PC-3 (cell line): Measurements from ENCODE around the gene TNK2. TPM values are rescaled to one million over a fixed set of nuclear protein-coding genes. Genes with fewer than 3 reads are reported as not detected.

Experiments
- ATAC-seq: fragments of 200-7000 bp; cut with Tn5 transposase; 2 replicates; pipeline ENCODE4 v1.9.1; 2020; ENCODE audit warnings: mild to moderate bottlenecking, moderate library complexity
- BruUV-seq: library from RNA; stranded (reverse); fragments of 400-500 nt; replicated peaks from 2 replicates; lab custom pipeline; 2021; lab: Mats Ljungman, UMichigan
- CTCF ChIA-PET: fragments of 300-600 bp; sonication (Branson Sonifier 250); formaldehyde crosslinking; loops from one replicate; lab custom pipeline; 2022; ENCODE audit warnings: antibody characterized with exemption; lab: Charles Lee
- POLR2A ChIA-PET: fragments of 300-600 bp; sonication (Branson Sonifier 250); formaldehyde crosslinking; loops from one replicate; lab custom pipeline; 2022; ENCODE audit warnings: antibody characterized with exemption; ENCODE audit not compliant: unreplicated experiment; lab: Charles Lee
- DNase-seq: peaks from one replicate; pipeline ENCODE4 v3.0.0-alpha.2; 2015
- H2AFZ ChIP-seq: fragments of 300-600 bp; sonication (generic); 2 replicates; pipeline ENCODE4 v1.6.0; 2016; ENCODE audit warnings: antibody characterized with exemption, low read length
- H3F3A ChIP-seq: fragments of 300-600 bp; sonication (generic); one replicate; pipeline ENCODE4 v1.6.0; 2017; ENCODE audit warnings: antibody characterized with exemption, low read length, control low read depth, mild to moderate bottlenecking; ENCODE audit not compliant: unreplicated experiment
- H3K27ac ChIP-seq: fragments of 300-600 bp; sonication (generic); 2 replicates; pipeline ENCODE4 v1.5.1; 2016; ENCODE audit warnings: mild to moderate bottlenecking, low read length
- H3K27me3 ChIP-seq: fragments of 300-600 bp; sonication (generic); 2 replicates; pipeline ENCODE4 v1.6.1; 2016; ENCODE audit warnings: low read length, mixed read lengths
- H3K36me3 ChIP-seq: fragments of 300-600 bp; sonication (generic); 2 replicates; pipeline ENCODE4 v1.6.1; 2016; ENCODE audit warnings: low read depth, mixed run types, low read length, mixed read lengths
- H3K4me1 ChIP-seq: fragments of 300-600 bp; sonication (generic); 2 replicates; pipeline ENCODE4 v1.5.1; 2016; ENCODE audit warnings: low read length; ENCODE audit not compliant: insufficient read depth
- H3K4me2 ChIP-seq: fragments of 300-600 bp; sonication (generic); 2 replicates; pipeline ENCODE4 v1.6.0; 2016; ENCODE audit warnings: low read length
- H3K4me3 ChIP-seq: fragments of 300-600 bp; sonication (generic); 2 replicates; pipeline ENCODE4 v1.5.1; 2016; ENCODE audit warnings: mild to moderate bottlenecking, low read length, mixed read lengths
- H3K79me2 ChIP-seq: fragments of 300-600 bp; sonication (generic); 2 replicates; pipeline ENCODE4 v1.6.1; 2017; ENCODE audit warnings: low read length, mixed read lengths
- H3K9ac ChIP-seq: fragments of 300-600 bp; sonication (generic); 2 replicates; pipeline ENCODE4 v1.6.0; 2016; ENCODE audit warnings: mild to moderate bottlenecking, low read length
- H3K9me2 ChIP-seq: fragments of 300-600 bp; sonication (generic); replicated peaks from 2 replicates; pipeline ENCODE4 v1.6.1; 2016; ENCODE audit warnings: mixed run types, low read length, mixed read lengths
- H3K9me3 ChIP-seq: fragments of 300-600 bp; sonication (generic); 2 replicates; pipeline ENCODE4 v1.6.1; 2016; ENCODE audit warnings: low read length, mixed read lengths
- H4K20me1 ChIP-seq: fragments of 300-600 bp; sonication (generic); 2 replicates; pipeline ENCODE4 v1.6.1; 2016; ENCODE audit warnings: low read length, mixed read lengths
- EZH2 ChIP-seq: fragments of 300-600 bp; sonication (generic); IDR thresholded peaks from one replicate; pipeline ENCODE4 v1.6.1; 2017; ENCODE audit warnings: antibody characterized with exemption, mild to moderate bottlenecking, low read length; ENCODE audit not compliant: unreplicated experiment
- EZH2phosphoT487 ChIP-seq: fragments of 300-600 bp; sonication (generic); IDR thresholded peaks from 2 replicates; pipeline ENCODE4 v1.6.1; 2018; ENCODE audit warnings: mild to moderate bottlenecking, antibody characterized with exemption, low read length, borderline replicate concordance
- intact Hi-C: fragments of 100-400 bp; cut with micrococcal nuclease; formaldehyde crosslinking; loops from 2 replicates; pipeline ENCODE4 v1.9.0; 2023
- total RNA-seq: library from RNA; depleted of rRNA; stranded (reverse); fragments of >200 nt; gene quantifications from 2 replicates; pipeline ENCODE4 v1.2.3, GENCODE V29; 2014
- TF ChIP-seq, protein P1 (sequence below): fragments of 300-600 bp; sonication (generic); conservative IDR thresholded peaks from 2 replicates; pipeline ENCODE4 v1.5.1; 2017; ENCODE audit warnings: antibody characterized with exemption, low read depth, mild to moderate bottlenecking, low read length

Gene TNK2
- total RNA-seq, 1 experiment from 2014 or later: 49.3 TPM

DNA sequence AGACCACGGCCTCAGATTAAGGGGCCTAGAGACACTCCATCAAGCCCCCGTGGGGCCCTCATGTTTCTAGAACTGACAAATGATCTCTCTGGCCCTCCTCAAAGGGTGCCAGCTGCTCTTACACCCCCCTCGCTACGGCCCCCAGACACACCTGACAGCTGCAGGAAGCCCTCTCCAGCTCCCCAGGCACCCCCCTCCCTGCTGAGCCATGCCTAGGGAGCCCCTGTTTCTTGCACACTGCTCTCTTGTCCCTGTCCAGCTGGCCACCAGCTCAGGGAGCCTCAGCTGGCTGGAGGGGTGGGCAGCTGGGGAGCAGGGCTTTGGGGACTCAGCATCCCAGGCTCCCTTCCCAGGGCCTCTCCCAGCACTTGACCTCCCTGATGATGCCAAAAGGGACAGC, 14.8 kb downstream of the TNK2 start:
- no peaks in the 10 kb centered on the region for H4K20me1 ChIP-seq
- CTCF ChIA-PET: interaction anchor here (0.6 to 1.3 kb wide), 3 partner anchors 21 to 34 kb away, joined by 3 to 5 read pairs (median 4); no protein-coding TSS in a partner anchor
- no peaks in the 10 kb centered on the region for H3K27me3 ChIP-seq
- H3F3A ChIP-seq: no peaks in the 10 kb centered on the region
- H3K79me2 ChIP-seq: peaks cover 48% of the 10 kb centered on the region
- H3K4me1 ChIP-seq: peaks cover 44% of the 10 kb centered on the region
- peak overlapping the region; percentile 34; the same call in 1 of the 2 replicates for H3K27ac ChIP-seq
- no peaks in the 10 kb centered on the region for H3K36me3 ChIP-seq
- no peaks in the 10 kb centered on the region for H3K9me2 ChIP-seq
- intact Hi-C loops: no loop called here
- H3K4me3 ChIP-seq: no peak overlapping the region
- peak overlapping the region; percentile 91 for H3K4me2 ChIP-seq
- no TSS peak for BruUV-seq
- DNase-seq (no peak), ATAC-seq (no peak)
- H3K9me3 ChIP-seq: no peaks in the 10 kb centered on the region
- TF ChIP-seq EZH2 (no peak), EZH2phosphoT487 (no peak)
- TF ChIP-seq, protein P1, sequence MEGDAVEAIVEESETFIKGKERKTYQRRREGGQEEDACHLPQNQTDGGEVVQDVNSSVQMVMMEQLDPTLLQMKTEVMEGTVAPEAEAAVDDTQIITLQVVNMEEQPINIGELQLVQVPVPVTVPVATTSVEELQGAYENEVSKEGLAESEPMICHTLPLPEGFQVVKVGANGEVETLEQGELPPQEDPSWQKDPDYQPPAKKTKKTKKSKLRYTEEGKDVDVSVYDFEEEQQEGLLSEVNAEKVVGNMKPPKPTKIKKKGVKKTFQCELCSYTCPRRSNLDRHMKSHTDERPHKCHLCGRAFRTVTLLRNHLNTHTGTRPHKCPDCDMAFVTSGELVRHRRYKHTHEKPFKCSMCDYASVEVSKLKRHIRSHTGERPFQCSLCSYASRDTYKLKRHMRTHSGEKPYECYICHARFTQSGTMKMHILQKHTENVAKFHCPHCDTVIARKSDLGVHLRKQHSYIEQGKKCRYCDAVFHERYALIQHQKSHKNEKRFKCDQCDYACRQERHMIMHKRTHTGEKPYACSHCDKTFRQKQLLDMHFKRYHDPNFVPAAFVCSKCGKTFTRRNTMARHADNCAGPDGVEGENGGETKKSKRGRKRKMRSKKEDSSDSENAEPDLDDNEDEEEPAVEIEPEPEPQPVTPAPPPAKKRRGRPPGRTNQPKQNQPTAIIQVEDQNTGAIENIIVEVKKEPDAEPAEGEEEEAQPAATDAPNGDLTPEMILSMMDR: no peak
- 0 out of 2 replicates have a peak overlapping the region, but pooled peaks have one; percentile 19 for H3K9ac ChIP-seq
- H2AFZ ChIP-seq: no peak overlapping the region
- POLR2A ChIA-PET: no interaction called here

DNA sequence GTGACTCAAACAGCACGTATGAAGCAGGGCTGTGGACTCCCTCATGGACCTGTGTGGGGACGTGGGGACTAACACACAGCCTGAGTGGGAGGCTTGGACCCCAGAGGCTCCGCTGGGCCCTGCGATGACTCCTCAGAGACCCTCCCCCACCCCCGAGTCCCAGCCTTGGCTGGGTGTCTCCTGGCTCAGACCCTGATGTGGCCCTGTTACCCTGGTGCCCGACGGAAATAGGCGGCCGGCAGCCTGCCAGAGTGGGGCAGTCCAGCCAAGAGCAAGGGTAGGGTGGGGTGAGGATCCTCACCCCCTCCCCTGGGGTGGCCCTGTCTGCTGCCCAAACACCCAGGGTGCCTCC, 15.3 kb downstream of the TNK2 start:
- Histone ChIP-seq H3K4me2 (peak overlapping the region; percentile 91), H3K79me2 (peaks cover 49% of the 10 kb centered on the region), H3F3A (no peaks in the 10 kb centered on the region), H3K9me3 (no peaks in the 10 kb centered on the region), H3K27ac (peak overlapping the region; percentile 34), H3K9ac (peak overlapping the region; percentile 19; the same call in 1 of the 2 replicates), H3K27me3 (no peaks in the 10 kb centered on the region), H3K4me3 (0 out of 2 replicates have a peak overlapping the region, but pooled peaks have one; percentile 22), H4K20me1 (no peaks in the 10 kb centered on the region), H3K36me3 (no peaks in the 10 kb centered on the region), H3K9me2 (no peaks in the 10 kb centered on the region), H3K4me1 (peaks cover 40% of the 10 kb centered on the region), H2AFZ (peak overlapping the region; percentile 63; the same call in 1 of the 2 replicates)
- TF ChIP-seq EZH2phosphoT487 (no peak), EZH2 (no peak)
- TF ChIP-seq, protein P1: no peak
- CTCF ChIA-PET: interaction anchor here (0.6 to 1.9 kb wide), 5 partner anchors 21 to 34 kb away, joined by 3 to 5 read pairs (median 4); no protein-coding TSS in a partner anchor
- no TSS peak for BruUV-seq
- intact Hi-C loops: no loop called here
- POLR2A ChIA-PET: no interaction called here
- ATAC-seq: peak; percentile 16
- DNase-seq: no peak
